ENCODE measurements around the gene MYBBP1A. TPM values are rescaled to one million over a fixed set of nuclear protein-coding genes. Genes with fewer than 3 reads are reported as not detected.
A peak's percentile ranks its signal among the peaks of the same experiment; 100 is the strongest.

MYBBP1A gene
- total and polyA plus RNA-seq, 4 donors = 12.2 to 23.3 (median 20.0) TPM

DNA sequence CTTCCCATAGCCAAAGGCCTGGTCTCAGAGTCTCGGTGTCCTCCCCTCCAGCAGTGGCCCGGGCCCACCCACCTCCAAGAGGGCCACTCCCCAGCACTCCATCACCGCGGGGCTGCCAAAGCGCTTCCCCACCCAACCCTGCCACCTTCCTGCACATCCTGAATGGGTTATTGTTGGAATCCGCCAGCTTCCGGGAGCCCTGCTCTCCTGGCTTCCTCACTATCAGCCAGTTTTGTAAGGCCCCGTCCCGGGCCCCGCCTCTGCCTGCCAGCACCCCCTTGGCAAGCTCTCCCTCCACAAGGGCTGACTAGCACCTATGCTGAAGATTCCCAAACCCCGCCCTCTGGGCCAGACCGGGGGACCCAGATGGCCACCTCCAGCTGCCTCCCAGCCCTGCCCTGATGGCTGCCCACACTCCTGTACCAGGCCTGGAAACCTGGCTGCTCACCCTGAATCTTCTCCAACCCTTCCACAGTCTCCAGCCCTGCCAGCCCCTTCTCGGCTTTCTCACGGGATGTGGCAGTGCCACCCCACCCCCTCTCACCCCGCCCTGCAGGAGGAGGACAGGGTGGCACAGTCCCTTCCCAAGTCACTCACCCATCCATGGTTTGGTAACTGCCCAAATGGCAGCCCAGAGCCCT lies 14.4 kb downstream of the MYBBP1A start:
- WGBS = 80% methylated on average over 15 of the region's 15 CpGs
- Histone ChIP-seq H3K36me3 (ENCODE audit: control insufficient read depth in 4 of 4, insufficient read depth in 3 of 4, low read depth in 1 of 4, low read length in 3 of 4) (peaks cover 8 to 66% (median 24%) of the 10 kb centered on the region in 4 donors), H3K27me3 (ENCODE audit: control insufficient read depth in 4 of 4, insufficient read depth in 4 of 4, low read length in 3 of 4) (no peaks in the 10 kb centered on the region), H3K4me3 (ENCODE audit: low read depth in 1 of 3, low read length in 3 of 3) (no peak overlapping the region), H3K9ac (ENCODE audit: low read depth in 1 of 2, low read length in 2 of 2) (no peak overlapping the region), H3K9me3 (ENCODE audit: control insufficient read depth in 4 of 4, low read length in 3 of 4) (no peaks in the 10 kb centered on the region), H3K4me1 (ENCODE audit: control insufficient read depth in 4 of 4, insufficient read depth in 4 of 4, low read length in 3 of 4) (peaks cover 0 to 16% (median 0%) of the 10 kb centered on the region in 4 donors), H3K27ac (ENCODE audit: low read depth in 1 of 2, low read length in 2 of 2) (no peak overlapping the region)
- DNase-seq (ENCODE audit: low spot score) = no peak
- TF ChIP-seq EGR1 (IDR thresholded peaks at IDR 0.05; ENCODE audit: low read depth in 2 of 2) (no peak), TAF1 (conservative IDR thresholded peaks at IDR 0.05) (no peak), GABPA (IDR thresholded peaks at IDR 0.05 in 1 of 2, conservative IDR thresholded peaks at IDR 0.05 in 1 of 2) (no peak), HNF4G (IDR thresholded peaks at IDR 0.05) (no peak), FOXA1 (IDR thresholded peaks at IDR 0.05) (no peak), NR2F2 (IDR thresholded peaks at IDR 0.05) (no peak), RAD21 (IDR thresholded peaks at IDR 0.05) (no peak)
- TF ChIP-seq, protein P1, sequence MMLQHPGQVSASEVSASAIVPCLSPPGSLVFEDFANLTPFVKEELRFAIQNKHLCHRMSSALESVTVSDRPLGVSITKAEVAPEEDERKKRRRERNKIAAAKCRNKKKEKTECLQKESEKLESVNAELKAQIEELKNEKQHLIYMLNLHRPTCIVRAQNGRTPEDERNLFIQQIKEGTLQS (IDR thresholded peaks at IDR 0.05) = no peak
- TF ChIP-seq, protein P2, sequence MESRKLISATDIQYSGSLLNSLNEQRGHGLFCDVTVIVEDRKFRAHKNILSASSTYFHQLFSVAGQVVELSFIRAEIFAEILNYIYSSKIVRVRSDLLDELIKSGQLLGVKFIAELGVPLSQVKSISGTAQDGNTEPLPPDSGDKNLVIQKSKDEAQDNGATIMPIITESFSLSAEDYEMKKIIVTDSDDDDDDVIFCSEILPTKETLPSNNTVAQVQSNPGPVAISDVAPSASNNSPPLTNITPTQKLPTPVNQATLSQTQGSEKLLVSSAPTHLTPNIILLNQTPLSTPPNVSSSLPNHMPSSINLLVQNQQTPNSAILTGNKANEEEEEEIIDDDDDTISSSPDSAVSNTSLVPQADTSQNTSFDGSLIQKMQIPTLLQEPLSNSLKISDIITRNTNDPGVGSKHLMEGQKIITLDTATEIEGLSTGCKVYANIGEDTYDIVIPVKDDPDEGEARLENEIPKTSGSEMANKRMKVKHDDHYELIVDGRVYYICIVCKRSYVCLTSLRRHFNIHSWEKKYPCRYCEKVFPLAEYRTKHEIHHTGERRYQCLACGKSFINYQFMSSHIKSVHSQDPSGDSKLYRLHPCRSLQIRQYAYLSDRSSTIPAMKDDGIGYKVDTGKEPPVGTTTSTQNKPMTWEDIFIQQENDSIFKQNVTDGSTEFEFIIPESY (IDR thresholded peaks at IDR 0.05) = no peak
- TF ChIP-seq, protein P3, sequence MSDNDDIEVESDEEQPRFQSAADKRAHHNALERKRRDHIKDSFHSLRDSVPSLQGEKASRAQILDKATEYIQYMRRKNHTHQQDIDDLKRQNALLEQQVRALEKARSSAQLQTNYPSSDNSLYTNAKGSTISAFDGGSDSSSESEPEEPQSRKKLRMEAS (IDR thresholded peaks at IDR 0.05) = no peak
- TF ChIP-seq, protein P4, sequence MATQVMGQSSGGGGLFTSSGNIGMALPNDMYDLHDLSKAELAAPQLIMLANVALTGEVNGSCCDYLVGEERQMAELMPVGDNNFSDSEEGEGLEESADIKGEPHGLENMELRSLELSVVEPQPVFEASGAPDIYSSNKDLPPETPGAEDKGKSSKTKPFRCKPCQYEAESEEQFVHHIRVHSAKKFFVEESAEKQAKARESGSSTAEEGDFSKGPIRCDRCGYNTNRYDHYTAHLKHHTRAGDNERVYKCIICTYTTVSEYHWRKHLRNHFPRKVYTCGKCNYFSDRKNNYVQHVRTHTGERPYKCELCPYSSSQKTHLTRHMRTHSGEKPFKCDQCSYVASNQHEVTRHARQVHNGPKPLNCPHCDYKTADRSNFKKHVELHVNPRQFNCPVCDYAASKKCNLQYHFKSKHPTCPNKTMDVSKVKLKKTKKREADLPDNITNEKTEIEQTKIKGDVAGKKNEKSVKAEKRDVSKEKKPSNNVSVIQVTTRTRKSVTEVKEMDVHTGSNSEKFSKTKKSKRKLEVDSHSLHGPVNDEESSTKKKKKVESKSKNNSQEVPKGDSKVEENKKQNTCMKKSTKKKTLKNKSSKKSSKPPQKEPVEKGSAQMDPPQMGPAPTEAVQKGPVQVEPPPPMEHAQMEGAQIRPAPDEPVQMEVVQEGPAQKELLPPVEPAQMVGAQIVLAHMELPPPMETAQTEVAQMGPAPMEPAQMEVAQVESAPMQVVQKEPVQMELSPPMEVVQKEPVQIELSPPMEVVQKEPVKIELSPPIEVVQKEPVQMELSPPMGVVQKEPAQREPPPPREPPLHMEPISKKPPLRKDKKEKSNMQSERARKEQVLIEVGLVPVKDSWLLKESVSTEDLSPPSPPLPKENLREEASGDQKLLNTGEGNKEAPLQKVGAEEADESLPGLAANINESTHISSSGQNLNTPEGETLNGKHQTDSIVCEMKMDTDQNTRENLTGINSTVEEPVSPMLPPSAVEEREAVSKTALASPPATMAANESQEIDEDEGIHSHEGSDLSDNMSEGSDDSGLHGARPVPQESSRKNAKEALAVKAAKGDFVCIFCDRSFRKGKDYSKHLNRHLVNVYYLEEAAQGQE (IDR thresholded peaks at IDR 0.05) = no peak
- TF ChIP-seq, protein P5, sequence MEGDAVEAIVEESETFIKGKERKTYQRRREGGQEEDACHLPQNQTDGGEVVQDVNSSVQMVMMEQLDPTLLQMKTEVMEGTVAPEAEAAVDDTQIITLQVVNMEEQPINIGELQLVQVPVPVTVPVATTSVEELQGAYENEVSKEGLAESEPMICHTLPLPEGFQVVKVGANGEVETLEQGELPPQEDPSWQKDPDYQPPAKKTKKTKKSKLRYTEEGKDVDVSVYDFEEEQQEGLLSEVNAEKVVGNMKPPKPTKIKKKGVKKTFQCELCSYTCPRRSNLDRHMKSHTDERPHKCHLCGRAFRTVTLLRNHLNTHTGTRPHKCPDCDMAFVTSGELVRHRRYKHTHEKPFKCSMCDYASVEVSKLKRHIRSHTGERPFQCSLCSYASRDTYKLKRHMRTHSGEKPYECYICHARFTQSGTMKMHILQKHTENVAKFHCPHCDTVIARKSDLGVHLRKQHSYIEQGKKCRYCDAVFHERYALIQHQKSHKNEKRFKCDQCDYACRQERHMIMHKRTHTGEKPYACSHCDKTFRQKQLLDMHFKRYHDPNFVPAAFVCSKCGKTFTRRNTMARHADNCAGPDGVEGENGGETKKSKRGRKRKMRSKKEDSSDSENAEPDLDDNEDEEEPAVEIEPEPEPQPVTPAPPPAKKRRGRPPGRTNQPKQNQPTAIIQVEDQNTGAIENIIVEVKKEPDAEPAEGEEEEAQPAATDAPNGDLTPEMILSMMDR (IDR thresholded peaks at IDR 0.05; ENCODE audit: low read depth, low read length, missing input control) = no peak

DNA sequence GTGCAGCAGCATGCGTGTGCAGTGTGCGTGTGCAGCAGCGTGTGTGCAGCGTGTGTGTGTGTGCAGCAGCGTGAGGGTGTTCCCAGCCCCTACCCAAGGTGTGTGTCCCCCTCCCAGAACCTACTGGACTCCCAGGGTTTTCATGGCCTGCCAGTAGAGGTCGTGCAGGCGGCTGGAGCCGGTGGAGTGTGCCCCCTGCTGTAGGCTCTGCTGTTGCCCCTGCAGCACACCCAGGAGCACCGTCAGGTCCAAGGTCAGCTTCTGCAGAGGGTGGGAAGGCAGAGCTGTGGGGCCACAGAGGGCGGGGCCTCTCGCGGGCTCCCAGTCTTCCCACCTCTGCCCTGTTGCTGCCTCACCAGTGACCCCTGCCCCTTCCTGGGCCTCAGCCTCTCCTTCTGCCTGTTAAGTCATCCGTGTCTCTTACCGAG lies 14.9 kb downstream of the MYBBP1A start:
- TF ChIP-seq RAD21 (IDR thresholded peaks at IDR 0.05) = peak in 1 of 2 donors; percentile 50
- no peak for TF ChIP-seq RXRA (IDR thresholded peaks at IDR 0.05)
- TF ChIP-seq, protein P5 (IDR thresholded peaks at IDR 0.05; ENCODE audit: low read depth, low read length, missing input control) = peak; percentile 11
- Histone ChIP-seq H3K9me3 (ENCODE audit: control insufficient read depth in 4 of 4, low read length in 3 of 4) (no peaks in the 10 kb centered on the region), H3K27me3 (ENCODE audit: control insufficient read depth in 4 of 4, insufficient read depth in 4 of 4, low read length in 3 of 4) (no peaks in the 10 kb centered on the region), H3K27ac (ENCODE audit: low read depth in 1 of 2, low read length in 2 of 2) (no peak overlapping the region), H3K9ac (ENCODE audit: low read depth in 1 of 2, low read length in 2 of 2) (no peak overlapping the region), H3K36me3 (ENCODE audit: control insufficient read depth in 4 of 4, insufficient read depth in 3 of 4, low read depth in 1 of 4, low read length in 3 of 4) (peaks cover 8 to 63% (median 23%) of the 10 kb centered on the region in 4 donors), H3K4me1 (ENCODE audit: control insufficient read depth in 4 of 4, insufficient read depth in 4 of 4, low read length in 3 of 4) (peaks cover 0 to 17% (median 0%) of the 10 kb centered on the region in 4 donors), H3K4me3 (ENCODE audit: low read depth in 1 of 3, low read length in 3 of 3) (no peak overlapping the region)
- DNase-seq (ENCODE audit: low spot score) = no peak
- 79% methylated on average over 14 of the region's 14 CpGs for WGBS

All from liver (tissue), 9 donors.